Measurements from ENCODE around the gene STAU1.
A peak's percentile ranks its signal among the peaks of the same experiment; 100 is the strongest.

Gene STAU1

GRCh38 chr20:49104365-49104648, 83.8 kb downstream of the STAU1 start:
- peak; percentile 16; the same call in 2 of the 3 replicates for ATAC-seq
- TF ChIP-seq ZNF8 (CRISPR knock-in tag; IDR thresholded peaks at IDR 0.05) (no peak), ZFP3 (CRISPR knock-in tag; IDR thresholded peaks at IDR 0.05) (no peak), PATZ1 (CRISPR knock-in tag; IDR thresholded peaks at IDR 0.05; ENCODE audit: borderline replicate concordance) (no peak), CSDC2 (CRISPR knock-in tag; IDR thresholded peaks at IDR 0.05) (no peak), ESRRG (CRISPR knock-in tag; IDR thresholded peaks at IDR 0.05) (no peak), OSR1 (CRISPR knock-in tag; IDR thresholded peaks at IDR 0.05) (no peak), ZFP30 (CRISPR knock-in tag; IDR thresholded peaks at IDR 0.05) (no peak), ARNTL (CRISPR knock-in tag; IDR thresholded peaks at IDR 0.05; ENCODE audit: borderline replicate concordance, low read depth) (no peak)

GRCh38 chr20:49103647-49104364, 84.3 kb downstream of the STAU1 start:
- no peak for ATAC-seq
- TF ChIP-seq CSDC2 (CRISPR knock-in tag; IDR thresholded peaks at IDR 0.05) (no peak), OSR1 (CRISPR knock-in tag; IDR thresholded peaks at IDR 0.05) (no peak), ZFP30 (CRISPR knock-in tag; IDR thresholded peaks at IDR 0.05) (no peak), GLIS3 (CRISPR knock-in tag; IDR thresholded peaks at IDR 0.05) (no peak), ISL1 (CRISPR knock-in tag; IDR thresholded peaks at IDR 0.05) (no peak), POU6F1 (CRISPR knock-in tag; IDR thresholded peaks at IDR 0.05; ENCODE audit: borderline replicate concordance, low read depth) (no peak)

- no peak for TF ChIP-seq PPARA (CRISPR knock-in tag; IDR thresholded peaks at IDR 0.05; ENCODE audit: borderline replicate concordance)
- no peak for TF ChIP-seq ESRRG (CRISPR knock-in tag; IDR thresholded peaks at IDR 0.05)
- no peak for TF ChIP-seq BACH2 (CRISPR knock-in tag; IDR thresholded peaks at IDR 0.05; ENCODE audit: borderline replicate concordance)
- TF ChIP-seq CSDC2 (CRISPR knock-in tag; IDR thresholded peaks at IDR 0.05): no peak
- TF ChIP-seq TSHZ2 (CRISPR knock-in tag; IDR thresholded peaks at IDR 0.05): no peak
- no peak for TF ChIP-seq RARB (CRISPR knock-in tag; IDR thresholded peaks at IDR 0.05)
- TF ChIP-seq ARNTL (CRISPR knock-in tag; IDR thresholded peaks at IDR 0.05; ENCODE audit: borderline replicate concordance, low read depth): no peak
- TF ChIP-seq OSR1 (CRISPR knock-in tag; IDR thresholded peaks at IDR 0.05): no peak
- no peak for TF ChIP-seq TOX (CRISPR knock-in tag; IDR thresholded peaks at IDR 0.05; ENCODE audit: borderline replicate concordance)
- no peak for TF ChIP-seq PATZ1 (CRISPR knock-in tag; IDR thresholded peaks at IDR 0.05; ENCODE audit: borderline replicate concordance)
- no peak for TF ChIP-seq ZFP3 (CRISPR knock-in tag; IDR thresholded peaks at IDR 0.05)
- no peak for TF ChIP-seq ZFP30 (CRISPR knock-in tag; IDR thresholded peaks at IDR 0.05)
- no peak for TF ChIP-seq ZC3H10 (CRISPR knock-in tag; IDR thresholded peaks at IDR 0.05)
- TF ChIP-seq CSRNP3 (CRISPR knock-in tag; IDR thresholded peaks at IDR 0.05): no peak
- TF ChIP-seq ZNF70 (CRISPR knock-in tag; IDR thresholded peaks at IDR 0.05): no peak
- no peak for TF ChIP-seq POU6F1 (CRISPR knock-in tag; IDR thresholded peaks at IDR 0.05; ENCODE audit: borderline replicate concordance, low read depth)
- TF ChIP-seq SNAI2 (CRISPR knock-in tag; IDR thresholded peaks at IDR 0.05): no peak
- TF ChIP-seq CREB5 (CRISPR knock-in tag; IDR thresholded peaks at IDR 0.05; ENCODE audit: low read depth): no peak
- no peak for ATAC-seq
Measured at GRCh38 chr20:49103019-49103418, 85.1 kb downstream of the STAU1 start.
